H1 (cell line): ENCODE results near the gene BTN1A1.

ENCODE experiments used
- BACH1 ChIP-seq: IDR thresholded peaks from 2 replicates; pipeline ENCODE4 v1.6.1; 2012; ENCODE audit warnings: low read length, improper control_type of control experiment
- CBX5 ChIP-seq: fragments of 300-800, 300-1000 bp; sonication (generic); IDR thresholded peaks from 2 replicates; pipeline ENCODE4 v1.7.1; 2016; ENCODE audit warnings: antibody characterized with exemption, low read length, low read depth
- CREB1 ChIP-seq: IDR thresholded peaks from 2 replicates; pipeline ENCODE4 v1.6.1; 2012; ENCODE audit warnings: inconsistent platforms
- CTCF ChIP-seq, 3 experiments: IDR thresholded peaks; 1 replicate in 2 of 3; 2 replicates in 1 of 3; pipeline versions ENCODE4 v1.5.1 to v1.6.1; 2011; ENCODE audit warnings: low read length in 3 of 3, mild to moderate bottlenecking in 3 of 3, inconsistent platforms in 2 of 3, low read depth in 1 of 3, moderate library complexity in 1 of 3; ENCODE audit not compliant: insufficient read depth in 1 of 3; ENCODE audit errors: control extremely low read depth in 1 of 3
- JUND ChIP-seq: IDR thresholded peaks from 2 replicates; pipeline ENCODE4 v1.6.1; 2011; ENCODE audit warnings: mild to moderate bottlenecking, improper control_type of control experiment, low read length
- POLR2A ChIP-seq, 2 experiments: IDR thresholded peaks; 1 replicate in 1 of 2; 2 replicates in 1 of 2; pipeline ENCODE4 v1.6.1; 2011; ENCODE audit warnings: low read depth in 2 of 2, low read length in 2 of 2, mild to moderate bottlenecking in 2 of 2; ENCODE audit errors: control extremely low read depth in 1 of 2
- POLR2AphosphoS5 ChIP-seq: IDR thresholded peaks from 2 replicates; pipeline ENCODE4 v1.6.1; 2011; ENCODE audit warnings: low read depth, low read length
- RNF2 ChIP-seq: fragments of 200-900, 300-1000 bp; sonication (generic); IDR thresholded peaks from 2 replicates; pipeline ENCODE4 v1.7.1; 2016; ENCODE audit warnings: borderline replicate concordance, low read depth, mild to moderate bottlenecking, antibody characterized with exemption, low read length; ENCODE audit not compliant: poor library complexity, severe bottlenecking; ENCODE audit errors: missing control alignments
- SIN3A ChIP-seq, 2 experiments: IDR thresholded peaks in 1 of 2; conservative IDR thresholded peaks in 1 of 2; 2 replicates each; pipeline ENCODE4 v1.6.1; 2011 to 2012; ENCODE audit warnings: low read length in 2 of 2, improper control_type of control experiment in 1 of 2, low read depth in 1 of 2, mild to moderate bottlenecking in 1 of 2
- SP2 ChIP-seq: IDR thresholded peaks from 2 replicates; pipeline ENCODE4 v1.6.1; 2012; ENCODE audit warnings: mild to moderate bottlenecking, low read length, inconsistent platforms
- SRF ChIP-seq: IDR thresholded peaks from 2 replicates; pipeline ENCODE4 v1.6.1; 2011; ENCODE audit warnings: mild to moderate bottlenecking, low read depth, low read length, moderate library complexity
- TCF12 ChIP-seq: IDR thresholded peaks from 2 replicates; pipeline ENCODE4 v1.6.1; 2011; ENCODE audit warnings: low read depth, mild to moderate bottlenecking, low read length
- TEAD4 ChIP-seq: IDR thresholded peaks from 2 replicates; pipeline ENCODE4 v1.6.1; 2012; ENCODE audit warnings: low read depth, low read length, inconsistent platforms, mixed read lengths
- USF2 ChIP-seq: IDR thresholded peaks from 2 replicates; pipeline ENCODE4 v1.6.1; 2011; ENCODE audit warnings: low read length, improper control_type of control experiment

GRCh38 chr6:26482338-26482737 is 17.8 kb upstream of the BTN1A1 start:
- TF ChIP-seq BACH1 (no peak), CTCF (IDR thresholded peaks at IDR 0.05; ENCODE audit: control extremely low read depth in 1 of 3, insufficient read depth in 1 of 3, low read depth in 1 of 3, low read length in 3 of 3) (no peak), POLR2AphosphoS5 (no peak), TEAD4 (no peak), TCF12 (no peak), CBX5 (no peak), SRF (no peak), JUND (no peak), USF2 (no peak), RNF2 (no peak), CREB1 (no peak), POLR2A (IDR thresholded peaks at IDR 0.05; ENCODE audit: control extremely low read depth in 1 of 2, low read depth in 2 of 2, low read length in 2 of 2) (no peak), SIN3A (conservative IDR thresholded peaks at IDR 0.05 in 1 of 2, IDR thresholded peaks at IDR 0.05 in 1 of 2; ENCODE audit: low read depth in 1 of 2, low read length in 2 of 2) (no peak), SP2 (no peak)
